A549 (cell line): ENCODE measurements around the gene SEMA5A.

Experiments
- BCL3 ChIP-seq: fragments of >200 bp; sonication (Bioruptor Twin); formaldehyde crosslinking; IDR thresholded peaks from 3 replicates; pipeline ENCODE4 v1.6.1; 2016
- CBX2 ChIP-seq: fragments of 200-600 bp; sonication (generic); IDR thresholded peaks from 2 replicates; pipeline ENCODE4 v1.6.1; 2016; ENCODE audit warnings: low read depth, mild to moderate bottlenecking, borderline replicate concordance
- CTCF ChIP-seq: fragments of >200 bp; sonication (Bioruptor Twin); formaldehyde crosslinking; IDR thresholded peaks from 3 replicates; pipeline ENCODE4 v1.5.1; 2016
- EP300 ChIP-seq, 2 experiments: fragments of >200 bp; sonication (Bioruptor Twin); formaldehyde crosslinking; IDR thresholded peaks; 2 replicates in 1 of 2; 3 replicates in 1 of 2; pipeline ENCODE4 v1.6.1; 2016 to 2017
- FOSB ChIP-seq: fragments of 250-450 bp; sonication (Bioruptor Pico); IDR thresholded peaks from 2 replicates; pipeline ENCODE4 v1.5.0; 2020; ENCODE audit warnings: mild to moderate bottlenecking, moderate library complexity
- HDAC2 ChIP-seq: fragments of 200-600 bp; sonication (generic); IDR thresholded peaks from 2 replicates; pipeline ENCODE4 v1.6.1; 2016
- POLR2A ChIP-seq: IDR thresholded peaks from 2 replicates; pipeline ENCODE4 v1.6.1; 2012; ENCODE audit warnings: mild to moderate bottlenecking, low read length
- SREBF2 ChIP-seq: fragments of 450-650 bp; IDR thresholded peaks from 2 replicates; pipeline ENCODE4 v1.6.1; 2014; ENCODE audit warnings: mild to moderate bottlenecking, moderate library complexity
- USF2 ChIP-seq: fragments of 450-650 bp; IDR thresholded peaks from 2 replicates; pipeline ENCODE4 v1.6.1; 2014; ENCODE audit warnings: antibody characterized with exemption

- TF ChIP-seq CTCF (no peak), FOSB (no peak), BCL3 (no peak), USF2 (no peak), HDAC2 (no peak), EP300 (IDR thresholded peaks at IDR 0.05) (no peak), SREBF2 (no peak), CBX2 (no peak), POLR2A (no peak)
Observed at GRCh38 chr5:9431151-9431495, 114.8 kb downstream of the SEMA5A start.
